CD14-positive monocyte (primary cell): ENCODE results near the gene EEA1. TPM values are rescaled to one million over a fixed set of nuclear protein-coding genes. Genes with fewer than 3 reads are reported as not detected.

Experiments
- DNase-seq, 3 donors: peaks; one replicate each; pipeline ENCODE4 v3.0.0-alpha.2; 2011 to 2022
- H2AFZ ChIP-seq: 2 replicates; pipeline ENCODE4 v1.6.0; 2012; ENCODE audit warnings: mild to moderate bottlenecking, low read depth, low read length, inconsistent platforms; ENCODE audit not compliant: insufficient read depth, poor library complexity, severe bottlenecking
- H3K27ac ChIP-seq, 2 donors: 1 replicate in 1 of 2; 2 replicates in 1 of 2; pipeline ENCODE4 v1.5.1; 2012 to 2013; ENCODE audit warnings: low read length in 2 of 2, control low read depth in 1 of 2, inconsistent platforms in 1 of 2, low read depth in 1 of 2, mild to moderate bottlenecking in 1 of 2
- H3K27me3 ChIP-seq, 2 donors: one replicate each; pipeline versions ENCODE4 v1.6.0 to v1.6.1; 2011 to 2013; ENCODE audit warnings: low read length in 2 of 2; ENCODE audit not compliant: control insufficient read depth in 2 of 2, insufficient read depth in 2 of 2
- H3K36me3 ChIP-seq, 2 donors: replicated peaks in 1 of 2; 1 replicate in 1 of 2; 2 replicates in 1 of 2; pipeline versions ENCODE4 v1.5.1 to v1.6.1; 2012 to 2013; ENCODE audit warnings: low read length in 2 of 2, control low read depth in 1 of 2, inconsistent platforms in 1 of 2, mild to moderate bottlenecking in 1 of 2; ENCODE audit not compliant: insufficient read depth in 2 of 2, control insufficient read depth in 1 of 2
- H3K4me1 ChIP-seq, 2 donors: 1 replicate in 1 of 2; 2 replicates in 1 of 2; pipeline versions ENCODE4 v1.5.1 to v1.6.1; 2012 to 2013; ENCODE audit warnings: low read length in 2 of 2, control low read depth in 1 of 2, inconsistent platforms in 1 of 2, mild to moderate bottlenecking in 1 of 2, moderate library complexity in 1 of 2; ENCODE audit not compliant: insufficient read depth in 2 of 2, control insufficient read depth in 1 of 2
- H3K4me2 ChIP-seq: replicated peaks from 2 replicates; pipeline ENCODE3; 2012; ENCODE audit warnings: low read length, moderate library complexity, mild to moderate bottlenecking; ENCODE audit not compliant: poor library complexity, severe bottlenecking; ENCODE audit errors: extremely low read depth
- H3K4me3 ChIP-seq, 3 experiments: fragments of 200-600 bp in 1 of 3; sonication (generic) in 1 of 3; replicated peaks in 1 of 3; 1 replicate in 2 of 3; 2 replicates in 1 of 3; pipeline ENCODE4 v1.5.1; 2011 to 2013; ENCODE audit warnings: low read length in 3 of 3, mild to moderate bottlenecking in 3 of 3, control low read depth in 2 of 3, low read depth in 2 of 3, inconsistent platforms in 1 of 3, moderate library complexity in 1 of 3
- H3K79me2 ChIP-seq: 2 replicates; pipeline ENCODE4 v1.6.0; 2012; ENCODE audit warnings: mild to moderate bottlenecking, control low read depth, inconsistent platforms, low read length, moderate library complexity; ENCODE audit not compliant: insufficient read depth
- H3K9ac ChIP-seq: 2 replicates; pipeline ENCODE4 v1.6.0; 2017; ENCODE audit warnings: low read length, mild to moderate bottlenecking; ENCODE audit not compliant: insufficient read depth, poor library complexity, severe bottlenecking
- H3K9me3 ChIP-seq, 2 donors: replicated peaks in 1 of 2; 1 replicate in 1 of 2; 2 replicates in 1 of 2; pipeline versions ENCODE4 v1.5.1 to v1.6.1; 2012 to 2013; ENCODE audit warnings: low read length in 2 of 2, control low read depth in 1 of 2; ENCODE audit not compliant: control insufficient read depth in 1 of 2, insufficient read depth in 1 of 2
- H4K20me1 ChIP-seq: 2 replicates; pipeline ENCODE4 v1.6.0; 2012; ENCODE audit warnings: mild to moderate bottlenecking, low read length, control low read depth, moderate library complexity; ENCODE audit not compliant: insufficient read depth
- H3K27ac Mint-ChIP-seq, 7 donors: one replicate each; pipeline ENCODE4 v1.8.0; 2020; ENCODE audit warnings: mild to moderate bottlenecking in 7 of 7, mixed read lengths in 7 of 7, moderate library complexity in 6 of 7, inconsistent platforms in 2 of 7
- H3K27me3 Mint-ChIP-seq, 3 donors: one replicate each; pipeline ENCODE4 v1.8.0; 2021 to 2022; ENCODE audit warnings: low read depth in 3 of 3, mild to moderate bottlenecking in 3 of 3, mixed read lengths in 3 of 3, moderate library complexity in 3 of 3, inconsistent platforms in 1 of 3
- H3K36me3 Mint-ChIP-seq, 2 donors: one replicate each; pipeline ENCODE4 v1.8.0; 2020; ENCODE audit warnings: mixed read lengths in 2 of 2, inconsistent platforms in 1 of 2, mild to moderate bottlenecking in 1 of 2
- H3K4me1 Mint-ChIP-seq: one replicate; pipeline ENCODE4 v1.8.0; 2020; ENCODE audit warnings: mild to moderate bottlenecking, mixed read lengths
- H3K4me3 Mint-ChIP-seq, 2 donors: one replicate each; pipeline ENCODE4 v1.8.0; 2020; ENCODE audit warnings: mild to moderate bottlenecking in 2 of 2, mixed read lengths in 2 of 2, moderate library complexity in 1 of 2
- H3K9me3 Mint-ChIP-seq, 7 donors: one replicate each; pipeline ENCODE4 v1.8.0; 2020 to 2022; ENCODE audit warnings: mixed read lengths in 7 of 7, mild to moderate bottlenecking in 6 of 7, moderate library complexity in 6 of 7, inconsistent platforms in 2 of 7
- WGBS: methylation state at CpG from one replicate; pipeline ENCODE4 v1.1.5; 2013; ENCODE audit warnings: missing lambda C conversion rate; ENCODE audit not compliant: insufficient coverage; 5-methylcytosine and 5-hydroxymethylcytosine counted together
- intact Hi-C, 2 donors: fragments of 100-400 bp; cut with micrococcal nuclease; formaldehyde crosslinking; loops; one replicate each; pipeline versions ENCODE4 v1.15.0 to v1.15.1; 2023
- polyA plus RNA-seq, 3 donors: library from polyadenylated mRNA; depleted of rRNA in 1 of 3; unstranded in 2 of 3; stranded (reverse) in 1 of 3; fragments of 300-500 nt in 2 of 3; fragments of >200 nt in 1 of 3; fragmentation: Illumina TruSeq in 2 of 3; gene quantifications; 1 replicate in 2 of 3; 2 replicates in 1 of 3; pipeline ENCODE4 v1.2.3, GENCODE V29; 2012 to 2021
- TF ChIP-seq, protein P1 (sequence below): fragments of 200-600 bp; IDR thresholded peaks from one replicate; pipeline ENCODE4 v1.8.0; 2022; ENCODE audit warnings: antibody characterized with exemption, mild to moderate bottlenecking

Gene EEA1
- polyA plus RNA-seq, 3 donors = 3.0 to 10.7 (median 3.6) TPM

DNA sequence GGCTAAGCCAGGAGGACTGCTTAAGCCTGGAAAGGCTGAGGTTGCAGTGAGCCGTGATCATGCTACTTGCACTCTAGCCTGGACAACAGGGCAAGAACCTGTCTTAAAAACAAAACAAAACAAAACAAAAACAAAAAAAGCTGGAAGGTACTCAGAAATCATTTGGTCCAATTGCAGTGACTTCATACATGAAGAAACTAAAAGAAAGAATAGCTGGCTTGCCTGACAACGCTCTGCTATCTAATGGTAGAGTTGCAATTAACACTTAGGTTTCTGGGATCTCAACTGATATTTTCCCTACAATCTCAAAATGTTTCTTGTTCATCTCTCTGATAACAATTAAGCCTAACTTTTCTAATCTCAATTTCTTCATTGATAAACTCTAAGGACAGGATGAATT, 13.7 kb downstream of the EEA1 start:
- peaks cover 22 to 34% of the 10 kb centered on the region in 2 donors for H3K4me1 ChIP-seq
- H3K36me3 ChIP-seq = no peaks in the 10 kb centered on the region
- H3K9ac ChIP-seq = no peak overlapping the region
- 100% methylated on average over 1 of the region's 2 CpGs for WGBS
- TF ChIP-seq, protein P1, sequence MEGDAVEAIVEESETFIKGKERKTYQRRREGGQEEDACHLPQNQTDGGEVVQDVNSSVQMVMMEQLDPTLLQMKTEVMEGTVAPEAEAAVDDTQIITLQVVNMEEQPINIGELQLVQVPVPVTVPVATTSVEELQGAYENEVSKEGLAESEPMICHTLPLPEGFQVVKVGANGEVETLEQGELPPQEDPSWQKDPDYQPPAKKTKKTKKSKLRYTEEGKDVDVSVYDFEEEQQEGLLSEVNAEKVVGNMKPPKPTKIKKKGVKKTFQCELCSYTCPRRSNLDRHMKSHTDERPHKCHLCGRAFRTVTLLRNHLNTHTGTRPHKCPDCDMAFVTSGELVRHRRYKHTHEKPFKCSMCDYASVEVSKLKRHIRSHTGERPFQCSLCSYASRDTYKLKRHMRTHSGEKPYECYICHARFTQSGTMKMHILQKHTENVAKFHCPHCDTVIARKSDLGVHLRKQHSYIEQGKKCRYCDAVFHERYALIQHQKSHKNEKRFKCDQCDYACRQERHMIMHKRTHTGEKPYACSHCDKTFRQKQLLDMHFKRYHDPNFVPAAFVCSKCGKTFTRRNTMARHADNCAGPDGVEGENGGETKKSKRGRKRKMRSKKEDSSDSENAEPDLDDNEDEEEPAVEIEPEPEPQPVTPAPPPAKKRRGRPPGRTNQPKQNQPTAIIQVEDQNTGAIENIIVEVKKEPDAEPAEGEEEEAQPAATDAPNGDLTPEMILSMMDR = no peak
- Mint-ChIP-seq H3K9me3 (peaks cover 0 to 1% (median 0%) of the 10 kb centered on the region in 7 donors), H3K36me3 (peaks cover 1 to 16% of the 10 kb centered on the region in 2 donors), H3K27me3 (no peaks in the 10 kb centered on the region), H3K4me3 (no peak overlapping the region), H3K4me1 (peaks cover 43% of the 10 kb centered on the region), H3K27ac (peak overlapping the region in 5 of 7 donors; percentile 37 to 72 (median 48))
- H3K4me2 ChIP-seq = no peak overlapping the region
- H2AFZ ChIP-seq = no peak overlapping the region
- intact Hi-C loops = no loop called here
- no peak overlapping the region for H3K4me3 ChIP-seq
- H3K9me3 ChIP-seq = no peaks in the 10 kb centered on the region
- DNase-seq = no peak
- H3K79me2 ChIP-seq = peaks cover 50% of the 10 kb centered on the region
- H4K20me1 ChIP-seq = peaks cover 22% of the 10 kb centered on the region
- H3K27me3 ChIP-seq = no peaks in the 10 kb centered on the region
- H3K27ac ChIP-seq = no peak overlapping the region

DNA sequence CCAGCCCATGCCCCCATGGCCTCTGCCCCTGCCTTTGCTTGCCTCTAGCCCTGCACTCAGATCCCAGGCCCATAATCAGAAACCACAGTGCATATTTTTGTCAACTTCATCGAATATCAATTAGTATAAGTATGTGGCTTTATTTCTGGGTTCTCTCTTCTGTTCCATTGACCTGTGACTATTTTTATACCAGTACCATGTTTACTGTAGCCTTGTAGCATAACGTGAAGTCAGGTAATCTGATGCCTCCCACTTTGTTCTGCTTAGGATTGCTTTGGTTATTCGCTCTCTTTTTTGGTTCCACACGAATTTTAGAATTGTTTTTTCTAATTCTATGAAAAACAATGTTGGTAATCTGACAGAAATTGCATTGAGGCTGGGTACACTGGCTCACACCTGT, 14.9 kb downstream of the EEA1 start:
- TF ChIP-seq, protein P1 = no peak
- Histone ChIP-seq H2AFZ (no peak overlapping the region), H4K20me1 (peaks cover 22% of the 10 kb centered on the region), H3K4me3 (no peak overlapping the region), H3K4me2 (no peak overlapping the region), H3K79me2 (peaks cover 62% of the 10 kb centered on the region), H3K9me3 (peaks cover 0 to 3% of the 10 kb centered on the region in 2 donors), H3K4me1 (peaks cover 22 to 35% of the 10 kb centered on the region in 2 donors), H3K9ac (no peak overlapping the region), H3K27ac (peak overlapping the region in 1 of 2 donors; percentile 87), H3K27me3 (no peaks in the 10 kb centered on the region), H3K36me3 (no peaks in the 10 kb centered on the region)
- Mint-ChIP-seq H3K4me1 (peaks cover 43% of the 10 kb centered on the region), H3K27ac (peak overlapping the region in 5 of 7 donors; percentile 46 to 84 (median 75)), H3K9me3 (peaks cover 0 to 3% (median 0%) of the 10 kb centered on the region in 7 donors), H3K27me3 (no peaks in the 10 kb centered on the region), H3K4me3 (no peak overlapping the region), H3K36me3 (peaks cover 1 to 19% of the 10 kb centered on the region in 2 donors)
- no peak for DNase-seq
- intact Hi-C loops = no loop called here
- 100% methylated on average over 2 of the region's 4 CpGs for WGBS
